Effector memory CD4-positive, alpha-beta T cell (primary cell): ENCODE results near the gene ABCG1.

ENCODE experiments used
- DNase-seq, 3 donors: peaks; one replicate each; pipeline ENCODE4 v3.0.0-alpha.2; 2020
- H3K27ac ChIP-seq: 2 replicates; pipeline ENCODE4 v1.7.0; 2013; ENCODE audit warnings: mild to moderate bottlenecking, low read length, moderate library complexity; ENCODE audit not compliant: insufficient read depth, poor library complexity, severe bottlenecking
- H3K27me3 ChIP-seq: replicated peaks from 2 replicates; pipeline ENCODE4 v1.7.0; 2013; ENCODE audit warnings: mild to moderate bottlenecking, low read length; ENCODE audit not compliant: insufficient read depth, control insufficient read depth, poor library complexity, severe bottlenecking
- H3K36me3 ChIP-seq: 2 replicates; pipeline ENCODE4 v1.7.0; 2013; ENCODE audit warnings: mild to moderate bottlenecking, low read length, moderate library complexity; ENCODE audit not compliant: control insufficient read depth, insufficient read depth
- H3K4me1 ChIP-seq: 2 replicates; pipeline ENCODE4 v1.7.0; 2013; ENCODE audit warnings: low read length, mild to moderate bottlenecking; ENCODE audit not compliant: control insufficient read depth, insufficient read depth, poor library complexity, severe bottlenecking
- H3K4me3 ChIP-seq: 2 replicates; pipeline ENCODE4 v1.7.0; 2013; ENCODE audit warnings: low read length, low read depth, mild to moderate bottlenecking; ENCODE audit not compliant: insufficient read depth, poor library complexity, severe bottlenecking
- H3K9me3 ChIP-seq: 2 replicates; pipeline ENCODE4 v1.7.0; 2013; ENCODE audit warnings: mild to moderate bottlenecking, low read length, moderate library complexity; ENCODE audit not compliant: control insufficient read depth

ABCG1 gene

DNA sequence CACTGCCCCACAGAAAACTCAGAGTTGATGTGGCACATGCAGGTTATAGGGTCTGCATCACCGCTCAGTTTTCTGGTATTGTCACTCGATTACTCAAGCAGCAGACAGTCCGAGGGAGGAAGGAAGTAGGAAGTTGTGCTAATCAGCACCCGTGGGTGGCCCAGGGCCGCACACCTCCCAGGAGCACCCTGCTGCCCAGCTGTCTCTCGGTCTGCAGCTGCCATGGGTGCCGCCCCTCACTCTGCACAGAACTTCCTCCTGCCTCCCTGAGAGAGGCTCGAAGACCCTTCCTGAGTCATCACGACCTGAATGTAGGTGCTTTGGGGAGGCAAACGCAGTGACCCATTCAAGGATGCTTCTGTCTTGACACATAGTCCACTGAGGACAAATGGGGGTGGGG is 100.4 kb downstream of the ABCG1 start:
- Histone ChIP-seq H3K4me1 (no peaks in the 10 kb centered on the region), H3K36me3 (no peaks in the 10 kb centered on the region), H3K27me3 (no peaks in the 10 kb centered on the region), H3K27ac (no peak overlapping the region), H3K4me3 (no peak overlapping the region), H3K9me3 (no peaks in the 10 kb centered on the region)
- no peak for DNase-seq

DNA sequence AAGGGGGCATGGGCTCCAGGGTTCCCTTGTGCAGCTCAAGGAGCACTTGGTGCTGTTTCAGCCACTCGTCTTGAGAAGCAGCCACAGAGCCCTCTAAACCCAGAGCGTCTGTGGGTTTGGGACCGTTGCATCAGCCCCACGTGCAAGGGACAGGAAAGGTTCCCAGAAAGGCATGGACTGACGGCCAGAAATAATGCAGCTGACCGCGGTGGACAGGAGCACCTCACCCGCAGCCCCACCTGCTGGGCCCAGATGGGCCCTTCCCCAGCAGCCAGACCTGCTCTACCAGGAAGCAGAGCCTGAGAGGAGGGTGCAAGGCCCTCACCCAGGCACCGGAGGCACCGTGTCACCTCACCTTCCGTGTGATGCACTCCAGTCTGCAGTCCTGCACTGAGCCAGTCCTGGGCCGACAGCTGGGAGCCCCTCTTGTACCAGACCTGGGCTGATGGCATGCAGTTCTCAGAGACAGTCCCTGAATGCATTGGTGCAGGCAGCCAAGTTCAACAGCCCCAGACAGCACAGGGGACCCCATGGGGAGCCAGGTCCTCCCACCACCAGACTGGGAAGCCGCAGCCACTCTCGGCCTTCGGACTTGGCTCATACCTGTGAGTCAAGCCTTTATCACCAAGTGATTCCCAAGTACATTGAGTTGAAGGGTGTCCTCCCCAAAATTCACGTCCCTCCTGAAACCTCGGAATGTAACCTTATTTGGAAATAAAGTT is 101.1 kb downstream of the ABCG1 start:
- no peak overlapping the region for H3K27ac ChIP-seq
- no peaks in the 10 kb centered on the region for H3K9me3 ChIP-seq
- no peak overlapping the region for H3K4me3 ChIP-seq
- H3K4me1 ChIP-seq: no peaks in the 10 kb centered on the region
- no peaks in the 10 kb centered on the region for H3K27me3 ChIP-seq
- no peak for DNase-seq
- H3K36me3 ChIP-seq: no peaks in the 10 kb centered on the region

DNA sequence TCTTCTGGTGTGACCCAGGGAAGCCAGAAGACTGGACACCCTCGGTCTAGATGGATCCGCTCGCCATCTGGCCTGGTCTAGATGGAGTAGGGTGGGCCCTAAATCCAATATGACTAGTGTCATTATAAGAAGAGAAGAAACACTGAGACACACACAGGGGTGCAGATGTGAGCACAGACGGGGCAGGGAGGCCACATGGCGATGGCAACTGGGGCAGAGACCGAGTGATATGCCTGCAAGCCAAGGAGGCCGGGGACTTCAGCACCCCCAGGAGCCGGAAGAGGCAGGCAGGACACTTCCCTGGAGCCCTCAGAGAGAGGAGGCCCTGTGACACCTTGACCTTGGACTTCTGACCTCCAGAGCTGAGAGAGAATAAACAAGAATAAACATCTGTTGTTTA is 101.9 kb downstream of the ABCG1 start:
- Histone ChIP-seq H3K9me3 (no peaks in the 10 kb centered on the region), H3K27ac (no peak overlapping the region), H3K4me1 (no peaks in the 10 kb centered on the region), H3K27me3 (no peaks in the 10 kb centered on the region), H3K36me3 (no peaks in the 10 kb centered on the region), H3K4me3 (no peak overlapping the region)
- no peak for DNase-seq

DNA sequence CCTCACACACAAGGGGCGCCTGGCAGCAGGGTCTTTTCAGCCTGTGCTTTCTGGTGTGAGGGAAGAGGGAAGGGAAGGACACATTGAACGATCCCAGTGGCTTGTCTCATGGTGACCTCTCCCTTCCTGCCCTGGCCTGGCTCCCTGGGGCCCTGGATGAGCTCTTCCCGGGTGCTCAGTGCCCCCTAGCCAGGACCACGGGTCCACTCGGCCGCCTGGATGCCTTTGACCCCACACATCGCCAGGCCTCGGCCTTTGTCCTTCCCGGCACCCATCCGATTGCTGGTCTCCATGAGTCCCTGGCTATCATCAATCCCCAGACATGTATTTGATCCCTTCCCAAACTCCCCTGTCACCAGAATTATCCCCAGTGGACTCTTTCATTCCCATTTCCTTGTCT is 102.3 kb downstream of the ABCG1 start:
- Histone ChIP-seq H3K4me3 (no peak overlapping the region), H3K36me3 (no peaks in the 10 kb centered on the region), H3K9me3 (no peaks in the 10 kb centered on the region), H3K27ac (no peak overlapping the region), H3K27me3 (no peaks in the 10 kb centered on the region), H3K4me1 (no peaks in the 10 kb centered on the region)
- no peak for DNase-seq

DNA sequence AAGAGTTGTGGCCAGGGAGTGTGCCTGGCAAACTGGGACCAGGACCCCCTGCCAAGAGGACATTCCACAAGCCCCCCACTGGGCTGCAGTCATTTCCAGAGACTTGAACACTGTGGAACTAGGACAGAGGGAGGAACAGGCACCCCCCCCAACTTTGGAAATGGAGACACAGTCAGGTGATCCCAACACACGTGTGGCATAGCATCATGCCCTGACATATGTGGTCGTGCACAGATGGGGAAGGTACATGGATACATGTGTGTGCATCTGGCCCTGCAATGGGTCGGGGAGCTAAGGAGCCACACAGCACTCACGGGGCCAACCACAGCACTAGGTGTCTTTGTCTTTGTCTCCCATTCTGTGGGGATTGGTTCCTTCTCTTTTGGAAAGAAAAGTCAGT is 102.9 kb downstream of the ABCG1 start:
- H3K9me3 ChIP-seq: no peaks in the 10 kb centered on the region
- H3K27ac ChIP-seq: no peak overlapping the region
- H3K4me1 ChIP-seq: no peaks in the 10 kb centered on the region
- no peaks in the 10 kb centered on the region for H3K27me3 ChIP-seq
- H3K4me3 ChIP-seq: no peak overlapping the region
- H3K36me3 ChIP-seq: no peaks in the 10 kb centered on the region
- DNase-seq: no peak

DNA sequence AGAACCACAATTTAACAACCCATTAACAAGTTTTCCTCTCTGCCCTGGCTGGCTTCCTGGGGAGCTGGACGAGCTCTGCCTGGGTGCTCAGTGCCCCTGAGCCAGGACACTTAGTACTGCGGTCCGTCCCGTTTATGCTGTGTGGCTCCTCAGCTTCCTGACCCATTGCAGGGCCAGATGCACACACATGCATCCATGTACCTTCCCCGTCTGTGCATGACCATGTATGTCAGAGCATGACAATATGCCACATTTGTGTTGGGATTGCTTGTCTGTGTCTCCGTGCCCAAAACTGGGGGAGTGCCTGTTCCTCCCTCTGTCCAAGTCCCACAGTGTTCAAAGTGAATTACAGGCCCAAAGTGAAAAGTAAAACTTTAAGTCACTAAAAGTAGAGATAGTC is 106.0 kb downstream of the ABCG1 start:
- no peak overlapping the region for H3K4me3 ChIP-seq
- H3K36me3 ChIP-seq: no peaks in the 10 kb centered on the region
- no peaks in the 10 kb centered on the region for H3K4me1 ChIP-seq
- DNase-seq: no peak
- no peaks in the 10 kb centered on the region for H3K27me3 ChIP-seq
- no peak overlapping the region for H3K27ac ChIP-seq
- H3K9me3 ChIP-seq: no peaks in the 10 kb centered on the region

DNA sequence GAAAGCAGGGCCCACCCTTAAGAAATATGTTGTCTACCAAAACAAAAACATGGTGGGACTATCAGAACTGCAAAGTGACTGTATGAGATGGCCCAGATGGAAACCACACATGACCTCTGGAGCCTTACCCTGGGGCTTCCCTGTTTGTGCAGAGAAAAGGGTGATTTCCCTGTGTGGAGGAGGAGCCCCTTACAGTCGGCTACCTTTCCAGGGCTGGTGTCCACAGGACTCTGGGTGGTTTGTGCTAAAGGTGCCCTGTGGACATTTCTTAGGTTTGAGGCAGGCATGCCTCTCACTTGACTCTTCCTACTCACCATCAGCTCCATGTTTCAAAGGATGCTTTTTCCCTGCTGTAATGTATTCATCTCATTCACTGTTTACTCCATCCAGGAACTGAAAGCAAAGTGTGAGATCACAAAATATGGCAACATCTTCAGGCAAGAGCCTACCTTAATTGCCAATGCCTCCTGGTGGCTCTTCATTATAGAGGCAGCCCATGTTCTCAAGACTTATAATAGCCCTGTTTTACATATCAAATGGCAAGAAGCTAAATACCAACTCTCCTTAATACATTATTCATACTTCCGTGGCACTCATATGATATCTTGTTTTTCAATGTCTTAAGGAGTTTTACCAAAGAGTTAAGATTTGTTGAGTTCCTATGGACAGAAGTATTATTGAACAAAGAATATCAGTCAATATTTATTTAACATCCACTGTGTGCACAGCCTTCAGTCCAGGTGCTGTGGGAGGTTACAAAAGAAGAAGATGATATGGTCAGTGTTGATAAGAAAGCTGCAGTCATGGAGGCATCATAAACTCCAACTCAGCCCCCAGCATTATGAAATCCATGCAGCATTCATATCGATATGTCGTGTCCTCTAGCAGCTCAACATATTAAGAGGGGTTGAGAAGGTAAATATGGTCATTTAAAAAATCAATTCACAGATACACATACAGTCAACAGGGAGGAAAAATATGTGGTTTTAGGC is 111.7 kb downstream of the ABCG1 start:
- no peak for DNase-seq

DNA sequence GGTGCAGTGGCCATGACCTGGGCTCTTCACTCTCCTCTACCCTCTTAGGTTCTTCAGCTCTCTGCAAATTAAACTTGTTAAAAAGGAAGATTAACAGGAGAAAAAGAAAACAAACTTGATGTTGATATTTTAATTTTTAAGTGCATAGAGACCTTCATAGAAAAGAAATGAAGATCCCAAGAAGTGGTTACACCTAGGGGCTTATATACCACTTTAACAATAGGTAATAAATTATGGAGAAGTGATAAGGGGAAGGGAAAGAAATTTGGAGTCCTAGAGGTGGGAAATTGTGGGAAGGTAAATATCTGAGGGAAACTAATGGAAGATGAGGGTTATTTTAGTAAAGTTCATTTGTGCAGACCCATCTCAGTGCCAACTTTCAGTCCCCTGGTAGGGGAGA is 112.7 kb downstream of the ABCG1 start:
- Histone ChIP-seq H3K27ac (no peak overlapping the region), H3K36me3 (no peaks in the 10 kb centered on the region), H3K4me1 (no peaks in the 10 kb centered on the region), H3K27me3 (no peaks in the 10 kb centered on the region), H3K4me3 (no peak overlapping the region), H3K9me3 (peaks cover 5% of the 10 kb centered on the region)
- no peak for DNase-seq

More for the DNA sequence above, 111.7 kb downstream of the ABCG1 start:
- H3K27ac ChIP-seq: no peak overlapping the region
- H3K4me1 ChIP-seq: no peaks in the 10 kb centered on the region
- peaks cover 5% of the 10 kb centered on the region for H3K9me3 ChIP-seq
- H3K36me3 ChIP-seq: no peaks in the 10 kb centered on the region
- H3K27me3 ChIP-seq: no peaks in the 10 kb centered on the region
- no peak overlapping the region for H3K4me3 ChIP-seq

DNA sequence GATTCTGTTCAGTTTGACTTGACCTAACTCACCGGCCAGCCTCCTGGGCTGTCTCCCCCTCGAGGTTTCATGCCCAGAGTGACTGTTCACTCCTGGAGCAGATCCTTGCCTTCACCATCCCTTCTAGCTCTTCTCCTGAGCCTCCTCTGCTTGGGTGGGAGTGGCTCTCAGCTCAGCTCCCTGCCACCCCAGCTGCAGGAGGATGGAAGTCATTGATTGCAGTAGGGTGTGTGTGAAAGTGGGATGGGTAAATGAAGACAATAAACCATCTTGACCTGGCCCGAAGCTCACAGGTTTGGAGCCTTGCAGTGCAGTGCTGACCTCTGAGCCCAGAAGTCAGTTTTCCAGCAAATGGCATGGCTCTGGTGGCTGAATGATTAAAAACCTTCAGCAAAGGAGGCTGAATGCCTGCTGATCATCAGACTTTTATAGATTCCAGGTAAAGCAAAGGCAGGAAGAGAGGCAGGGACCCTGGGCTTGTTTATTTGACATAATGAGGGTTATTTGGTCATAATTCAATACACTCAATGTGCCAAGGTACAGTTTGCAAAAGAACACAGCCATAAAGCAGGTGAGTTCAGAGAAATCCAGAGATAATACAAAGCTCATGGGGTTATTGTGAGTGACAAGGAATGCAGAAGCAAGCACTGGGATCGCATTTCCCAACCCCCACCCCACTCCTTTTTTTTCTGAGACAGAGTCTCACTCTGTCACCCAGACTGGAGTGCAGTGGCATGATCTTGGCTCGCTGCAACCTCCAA is 113.8 kb downstream of the ABCG1 start:
- Histone ChIP-seq H3K9me3 (peaks cover 5% of the 10 kb centered on the region), H3K27me3 (no peaks in the 10 kb centered on the region), H3K4me1 (no peaks in the 10 kb centered on the region), H3K36me3 (no peaks in the 10 kb centered on the region), H3K4me3 (no peak overlapping the region), H3K27ac (no peak overlapping the region)
- DNase-seq: no peak
